Heart left ventricle (tissue), 16 donors: ENCODE data around the gene SWI5. TPM values are rescaled to one million over a fixed set of nuclear protein-coding genes. Genes with fewer than 3 reads are reported as not detected.

Source experiments
- ATAC-seq, 4 donors: fragments of 200-7000 bp; cut with Tn5 transposase; one replicate each; pipeline ENCODE4 v1.9.1; 2020 to 2022; ENCODE audit warnings: moderate library complexity in 4 of 4, mild to moderate bottlenecking in 3 of 4, moderate number of reproducible peaks in 1 of 4
- DNase-seq, 5 donors: peaks; one replicate each; pipeline ENCODE4 v3.0.0-alpha.2; 2020
- H3K27ac ChIP-seq, 12 donors: fragments of 200-600 bp; sonication (generic) in 4 of 12; one replicate each; pipeline versions ENCODE4 v1.5.0 to v1.8.0; 2016 to 2022; ENCODE audit warnings: mild to moderate bottlenecking in 2 of 12
- H3K27me3 ChIP-seq, 9 donors: fragments of 200-600 bp; sonication (generic) in 2 of 9; one replicate each; pipeline versions ENCODE4 v1.5.1 to v1.8.0; 2016 to 2022; ENCODE audit warnings: mild to moderate bottlenecking in 3 of 9
- H3K36me3 ChIP-seq, 9 donors: fragments of 200-600 bp; sonication (generic) in 2 of 9; one replicate each; pipeline versions ENCODE4 v1.5.0 to v1.8.0; 2018 to 2022; ENCODE audit warnings: mild to moderate bottlenecking in 2 of 9
- H3K4me1 ChIP-seq, 12 donors: fragments of 200-600 bp; sonication (generic) in 4 of 12; one replicate each; pipeline versions ENCODE4 v1.5.0 to v1.8.0; 2016 to 2022; ENCODE audit warnings: mild to moderate bottlenecking in 3 of 12
- H3K4me3 ChIP-seq, 12 donors: fragments of 200-600 bp; sonication (generic) in 4 of 12; one replicate each; pipeline versions ENCODE4 v1.5.0 to v1.8.0; 2017 to 2022; ENCODE audit warnings: mild to moderate bottlenecking in 9 of 12, moderate library complexity in 4 of 12
- H3K9me3 ChIP-seq, 12 donors: fragments of 200-600 bp; sonication (generic) in 4 of 12; one replicate each; pipeline versions ENCODE4 v1.5.0 to v1.8.0; 2016 to 2022; ENCODE audit warnings: mild to moderate bottlenecking in 1 of 12
- POLR2A ChIP-seq, 2 donors: fragments of 450-650 bp; IDR thresholded peaks; one replicate each; pipeline ENCODE4 v1.6.1; 2017; ENCODE audit warnings: antibody characterized with exemption in 2 of 2, mild to moderate bottlenecking in 2 of 2, moderate library complexity in 2 of 2
- WGBS, 4 donors: extraction: QIAGEN DNeasy Blood & Tissue Kit in 2 of 4; methylation state at CpG; one replicate each; pipeline versions ENCODE4 v1.1.5 to v1.1.7; 2013 to 2018; 5-methylcytosine and 5-hydroxymethylcytosine counted together
- intact Hi-C, 10 donors: fragments of 100-400 bp; cut with DNase I; formaldehyde crosslinking; loops; one replicate each; pipeline versions ENCODE4 v1.11.1 to v1.14.2; 2022
- polyA plus RNA-seq, 2 donors: library from polyadenylated mRNA; stranded (reverse); fragments of 200-250 nt; gene quantifications; one replicate each; pipeline ENCODE4 v1.2.3, GENCODE V29; 2013
- total RNA-seq, 9 donors: library from RNA; depleted of rRNA in 2 of 9; stranded (reverse); fragments of >200 nt in 2 of 9; fragmentation: NEBNext Ultra II Directional in 3 of 9; extraction: Animal tissue kit (Norgen Biotek cat#: 25700) in 3 of 9; gene quantifications; one replicate each; pipeline versions ENCODE4 v1.1.0 to v1.2.4, GENCODE V29; 2016 to 2023
- TF ChIP-seq, protein P1 (sequence below), 12 donors: fragments of 200-600 bp; sonication (generic) in 4 of 12; IDR thresholded peaks; one replicate each; pipeline versions ENCODE4 v1.5.0 to v1.8.0; 2018 to 2022; ENCODE audit warnings: antibody characterized with exemption in 12 of 12, mild to moderate bottlenecking in 5 of 12
- donor health status: ischemic (EF 13 %, LVEDD 7.1; RV severe dilation, severe dysfunction).
- donor health status: healthy with polysubstance abuse.
- donor health status: DM: no; HTN: yes; CAD: no.
- donor health status: DM: no; HTN: no; CAD: no.
- donor health status: ischemic (EF 25% LVEDD 6.9; RV normal size, moderate dysfunction).
- donor health status: ischemic (EF 25% LVEDD 5.7; RV mildly dilated, moderate dysfunction).
- donor health status: healthy.
- donor health status: DM: yes; HTN: yes; CAD: no.
- donor health status: ischemic (EF 35%, LVEDD 5.7; RV mildly dilated, moderate dysfunction).
- donor health status: nonischemic (EF 11% LVEDD 7.7; RV severe dilation, severe dysfunction).
- donor health status: DM: yes; HTN: yes; CAD: no.
- donor health status: PGD.
- donor health status: ischemic (EF 29% LVEDD 5.4; RV normal size, mild dysfunction).
- donor health status: nonischemic (EF 23%, LVEDD 6.1; RV moderate dilation, normal function).

The SWI5 gene
- total and polyA plus RNA-seq, 11 donors: 10.8 to 30.6 (median 18.8) TPM

DNA sequence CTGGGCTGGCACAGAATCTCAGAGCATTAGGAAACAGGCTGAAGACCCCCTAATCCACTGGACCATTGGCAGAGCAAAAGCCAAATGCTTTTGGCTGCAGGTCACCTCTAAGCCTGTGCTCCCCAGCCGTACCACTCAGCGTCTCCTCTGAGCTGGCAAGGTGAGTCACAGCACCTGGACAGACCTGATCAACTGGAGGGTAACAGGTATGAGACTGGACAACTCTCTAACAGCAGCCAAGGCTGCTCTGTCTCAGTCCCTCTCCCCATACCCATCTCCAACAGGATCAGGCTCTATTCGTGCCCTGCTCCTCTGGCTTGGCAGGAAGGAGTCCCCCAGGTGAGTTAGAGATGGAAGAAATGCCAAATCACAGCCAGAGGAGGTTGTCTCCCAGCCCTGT lies 5.0 kb upstream of the SWI5 start:
- TF ChIP-seq, protein P1, sequence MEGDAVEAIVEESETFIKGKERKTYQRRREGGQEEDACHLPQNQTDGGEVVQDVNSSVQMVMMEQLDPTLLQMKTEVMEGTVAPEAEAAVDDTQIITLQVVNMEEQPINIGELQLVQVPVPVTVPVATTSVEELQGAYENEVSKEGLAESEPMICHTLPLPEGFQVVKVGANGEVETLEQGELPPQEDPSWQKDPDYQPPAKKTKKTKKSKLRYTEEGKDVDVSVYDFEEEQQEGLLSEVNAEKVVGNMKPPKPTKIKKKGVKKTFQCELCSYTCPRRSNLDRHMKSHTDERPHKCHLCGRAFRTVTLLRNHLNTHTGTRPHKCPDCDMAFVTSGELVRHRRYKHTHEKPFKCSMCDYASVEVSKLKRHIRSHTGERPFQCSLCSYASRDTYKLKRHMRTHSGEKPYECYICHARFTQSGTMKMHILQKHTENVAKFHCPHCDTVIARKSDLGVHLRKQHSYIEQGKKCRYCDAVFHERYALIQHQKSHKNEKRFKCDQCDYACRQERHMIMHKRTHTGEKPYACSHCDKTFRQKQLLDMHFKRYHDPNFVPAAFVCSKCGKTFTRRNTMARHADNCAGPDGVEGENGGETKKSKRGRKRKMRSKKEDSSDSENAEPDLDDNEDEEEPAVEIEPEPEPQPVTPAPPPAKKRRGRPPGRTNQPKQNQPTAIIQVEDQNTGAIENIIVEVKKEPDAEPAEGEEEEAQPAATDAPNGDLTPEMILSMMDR (IDR thresholded peaks at IDR 0.05): no peak
- TF ChIP-seq POLR2A (IDR thresholded peaks at IDR 0.05): no peak
- Histone ChIP-seq H3K9me3 (no peaks in the 10 kb centered on the region), H3K4me1 (peaks cover 0 to 16% (median 12%) of the 10 kb centered on the region in 12 donors), H3K36me3 (peaks cover 0 to 73% (median 64%) of the 10 kb centered on the region in 9 donors), H3K4me3 (no peak overlapping the region), H3K27ac (no peak overlapping the region), H3K27me3 (no peaks in the 10 kb centered on the region)
- intact Hi-C loops: no loop called here
- ATAC-seq (no peak), DNase-seq (peak in 1 of 5 donors; percentile 34)
- WGBS, 4 donors: 88 to 94% (median 91%) methylated on average over 3 of the region's 3 CpGs

DNA sequence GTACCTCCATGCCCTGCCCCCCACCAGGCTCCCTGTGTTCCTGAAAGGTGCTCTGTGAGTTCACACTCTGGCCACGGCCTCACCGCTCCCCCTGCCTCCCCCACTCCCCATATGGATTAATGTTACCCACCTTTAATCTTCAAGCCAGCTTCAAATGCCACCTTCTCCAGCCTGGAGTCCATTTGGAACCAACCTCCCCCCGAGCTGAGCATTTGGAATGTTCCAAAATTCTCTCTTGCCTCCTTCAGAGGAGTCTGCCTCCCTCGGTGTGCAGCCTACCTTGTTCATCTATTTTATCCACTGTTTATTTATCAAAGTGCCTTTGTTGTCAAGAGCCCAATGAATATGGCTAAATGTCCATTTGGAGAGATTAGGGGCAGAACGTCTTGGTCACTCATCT lies 4.6 kb upstream of the SWI5 start:
- H3K36me3 ChIP-seq: peaks cover 0 to 69% (median 60%) of the 10 kb centered on the region in 9 donors
- ATAC-seq: no peak
- no peak overlapping the region for H3K4me3 ChIP-seq
- no peaks in the 10 kb centered on the region for H3K9me3 ChIP-seq
- H3K27me3 ChIP-seq: no peaks in the 10 kb centered on the region
- DNase-seq: no peak
- intact Hi-C loops: no loop called here
- no peak overlapping the region for H3K27ac ChIP-seq
- peaks cover 0 to 17% (median 13%) of the 10 kb centered on the region in 12 donors for H3K4me1 ChIP-seq
- TF ChIP-seq POLR2A (IDR thresholded peaks at IDR 0.05): no peak
- TF ChIP-seq, protein P1 (IDR thresholded peaks at IDR 0.05): no peak
- 77 to 82% (median 79%) methylated on average over 5 of the region's 5 CpGs for WGBS, 4 donors

DNA sequence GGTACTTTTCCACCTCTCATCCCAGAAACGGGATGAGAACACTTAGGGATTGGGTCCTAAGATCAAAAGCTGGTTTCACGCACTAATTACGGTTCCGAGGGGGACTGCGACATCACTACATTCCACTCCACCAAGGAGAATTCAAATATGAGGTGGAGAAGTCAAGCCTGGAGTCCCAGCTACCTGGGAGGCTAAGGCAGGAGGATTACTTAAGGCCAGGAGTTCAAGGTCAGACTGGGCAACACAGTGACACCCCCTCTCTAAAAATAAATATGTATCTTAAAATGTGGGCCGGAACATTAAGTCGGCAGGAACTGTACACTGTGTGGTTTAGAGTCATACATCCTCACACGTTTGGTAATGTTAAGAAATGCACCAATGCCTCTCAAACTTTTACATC lies 1.8 kb upstream of the SWI5 start:
- DNase-seq (no peak), ATAC-seq (no peak)
- 61 to 73% (median 70%) methylated on average over 8 of the region's 8 CpGs for WGBS, 4 donors
- intact Hi-C loops: loop anchor here in 1 of 10 donors (2.0 kb wide), 1 partner anchor 17 kb away; no protein-coding TSS in a partner anchor
- H3K4me1 ChIP-seq: peaks cover 0 to 37% (median 23%) of the 10 kb centered on the region in 12 donors
- H3K27ac ChIP-seq: peak overlapping the region in 1 of 12 donors; percentile 95
- no peaks in the 10 kb centered on the region for H3K9me3 ChIP-seq
- peak overlapping the region in 6 of 12 donors; percentile 84 to 98 (median 92) for H3K4me3 ChIP-seq
- H3K27me3 ChIP-seq: no peaks in the 10 kb centered on the region
- peaks cover 0 to 44% (median 35%) of the 10 kb centered on the region in 9 donors for H3K36me3 ChIP-seq
- TF ChIP-seq POLR2A (IDR thresholded peaks at IDR 0.05): no peak
- TF ChIP-seq, protein P1 (IDR thresholded peaks at IDR 0.05): no peak

DNA sequence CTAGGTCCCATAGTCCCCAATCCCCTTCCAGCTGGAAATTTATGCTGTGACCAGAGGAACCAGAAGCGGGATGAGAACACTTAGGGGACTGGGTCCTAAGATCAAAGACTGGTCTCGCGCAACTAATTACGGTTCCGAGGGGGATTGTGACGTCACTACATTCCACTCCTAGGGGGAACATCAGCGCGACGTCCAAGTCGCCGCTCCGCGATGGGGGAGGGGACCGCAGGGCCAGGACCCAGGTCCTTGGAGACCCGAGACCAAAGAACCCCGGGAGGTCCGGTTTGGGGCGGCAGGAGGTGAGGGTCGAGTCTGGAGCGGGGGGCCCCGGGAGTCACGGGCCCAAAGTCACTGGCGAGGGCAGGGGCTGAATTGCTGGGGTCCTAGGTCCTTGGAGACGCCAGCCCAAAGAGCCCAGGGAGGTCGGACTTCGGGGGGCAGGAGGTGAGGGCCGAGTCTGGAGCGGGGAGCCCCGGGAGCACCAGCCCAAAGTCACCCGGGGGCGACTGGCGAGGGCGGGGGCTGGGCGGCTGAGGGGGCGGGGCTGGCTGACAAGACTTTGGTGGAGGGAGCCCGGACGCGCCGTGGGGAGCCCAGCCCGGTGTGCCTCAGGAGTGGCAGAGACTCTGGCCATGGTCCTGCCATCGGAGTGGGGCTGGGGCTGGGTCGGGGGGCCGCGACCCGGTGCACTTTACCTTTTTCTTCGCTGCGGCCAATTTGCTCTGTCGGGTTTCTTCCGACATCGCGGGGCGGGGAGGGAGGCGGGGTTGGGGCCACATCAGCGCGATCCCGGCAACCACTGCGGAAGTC lies 673 bp upstream of the SWI5 start, which contains the start of gene GOLGA2:
TSS of gene GOLGA2 (minus strand) at position 810 of the 810 bp plus-strand sequence. CDS start at position 779, 31 bp downstream.
- peak; percentile 17 to 76 (median 70) for ATAC-seq
- TF ChIP-seq, protein P1 (IDR thresholded peaks at IDR 0.05): no peak
- TF ChIP-seq POLR2A (IDR thresholded peaks at IDR 0.05): no peak
- peak in 4 of 5 donors; percentile 41 to 59 (median 50) for DNase-seq
- Histone ChIP-seq H3K27me3 (no peaks in the 10 kb centered on the region), H3K9me3 (no peaks in the 10 kb centered on the region), H3K4me1 (peaks cover 0 to 41% (median 26%) of the 10 kb centered on the region in 12 donors), H3K4me3 (peak within 1 kb of the TSS; percentile 72 to 98 (median 93)), H3K27ac (peak within 1 kb of the TSS; percentile 80 to 97 (median 90)), H3K36me3 (peaks cover 0 to 34% (median 32%) of the 10 kb centered on the region in 9 donors)
- WGBS, 4 donors: 1% methylated on average over 20 to 57 of the region's 57 CpGs
- intact Hi-C loops: loop anchor here in 1 of 10 donors (2.0 kb wide), 1 partner anchor 19 kb away; no protein-coding TSS in a partner anchor
